H1 (cell line): ENCODE results near the gene AP3B2. TPM values are rescaled to one million over a fixed set of nuclear protein-coding genes. Genes with fewer than 3 reads are reported as not detected.

Source experiments
- BCL11A ChIP-seq, 2 experiments: IDR thresholded peaks; one replicate each; pipeline ENCODE4 v1.6.1; 2011; ENCODE audit warnings: low read depth in 2 of 2, low read length in 2 of 2, mild to moderate bottlenecking in 2 of 2
- FOSL1 ChIP-seq: IDR thresholded peaks from 2 replicates; pipeline ENCODE4 v1.6.1; 2011; ENCODE audit warnings: mild to moderate bottlenecking, low read depth, low read length, moderate library complexity; ENCODE audit not compliant: insufficient read depth
- TAF7 ChIP-seq: optimal IDR thresholded peaks from 2 replicates; pipeline ENCODE3; 2011; ENCODE audit warnings: low read depth, mild to moderate bottlenecking, inconsistent platforms, low read length, moderate library complexity, borderline replicate concordance
- polyA plus RNA-seq, 7 experiments: library from polyadenylated mRNA; depleted of rRNA in 3 of 7; stranded (reverse) in 5 of 7; unstranded in 2 of 7; fragments of >200 nt in 5 of 7; fragments of 200-250 nt in 2 of 7; gene quantifications; 1 replicate in 5 of 7; 2 replicates in 1 of 7; 4 replicates in 1 of 7; pipeline versions ENCODE4 v1.2.1 to v1.2.3, GENCODE V29; 2011 to 2013; ENCODE audit warnings: missing spikeins in 2 of 7, mixed read lengths in 2 of 7
- total RNA-seq: library from RNA; stranded (reverse); fragmentation: NEBNext Ultra II Directional; extraction: Animal tissue kit (Norgen Biotek cat#: 25700); gene quantifications from 2 replicates; pipeline ENCODE4 v1.2.1, GENCODE V29; 2021
- TF ChIP-seq, protein P1 (sequence below): IDR thresholded peaks from 2 replicates; pipeline ENCODE4 v1.6.1; 2011; ENCODE audit warnings: low read length, improper control_type of control experiment
- TF ChIP-seq, protein P2 (sequence below): IDR thresholded peaks from 2 replicates; pipeline ENCODE4 v1.6.1; 2011; ENCODE audit warnings: low read depth, mild to moderate bottlenecking, low read length; ENCODE audit not compliant: insufficient read depth

The AP3B2 gene
- total and polyA plus RNA-seq, 2 of the 8 experiments (the other 6 are each of a cell fraction or from before 2014, with no cell fraction given), result 21.8 to 25.7 TPM

DNA sequence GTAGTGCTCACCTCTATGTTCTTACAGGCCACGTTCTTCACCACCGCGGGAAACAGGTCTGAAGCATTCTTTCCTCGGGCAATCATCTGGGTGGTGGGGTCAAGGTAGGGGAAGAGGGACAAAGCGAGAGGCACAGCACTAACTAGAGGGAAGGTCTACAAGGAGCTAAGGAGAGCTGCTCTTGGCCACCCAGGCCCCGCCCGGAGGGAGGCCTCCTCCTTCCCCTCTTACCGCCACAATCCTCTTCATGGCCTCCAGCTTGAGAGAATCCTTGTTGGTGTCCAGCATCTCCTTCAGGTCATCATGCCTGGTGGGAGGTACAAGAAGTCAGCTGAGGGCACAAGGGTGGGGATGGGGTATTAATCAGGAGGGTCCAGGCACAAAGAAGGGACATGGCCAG is 20.5 kb downstream of the AP3B2 start (continued):
- TF ChIP-seq, protein P1, sequence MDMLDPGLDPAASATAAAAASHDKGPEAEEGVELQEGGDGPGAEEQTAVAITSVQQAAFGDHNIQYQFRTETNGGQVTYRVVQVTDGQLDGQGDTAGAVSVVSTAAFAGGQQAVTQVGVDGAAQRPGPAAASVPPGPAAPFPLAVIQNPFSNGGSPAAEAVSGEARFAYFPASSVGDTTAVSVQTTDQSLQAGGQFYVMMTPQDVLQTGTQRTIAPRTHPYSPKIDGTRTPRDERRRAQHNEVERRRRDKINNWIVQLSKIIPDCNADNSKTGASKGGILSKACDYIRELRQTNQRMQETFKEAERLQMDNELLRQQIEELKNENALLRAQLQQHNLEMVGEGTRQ, result no peak
- no peak for TF ChIP-seq BCL11A (IDR thresholded peaks at IDR 0.05; ENCODE audit: low read depth in 2 of 2, low read length in 2 of 2)
- TF ChIP-seq, protein P2, sequence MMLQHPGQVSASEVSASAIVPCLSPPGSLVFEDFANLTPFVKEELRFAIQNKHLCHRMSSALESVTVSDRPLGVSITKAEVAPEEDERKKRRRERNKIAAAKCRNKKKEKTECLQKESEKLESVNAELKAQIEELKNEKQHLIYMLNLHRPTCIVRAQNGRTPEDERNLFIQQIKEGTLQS, result no peak
- no peak for TF ChIP-seq FOSL1
- no peak for TF ChIP-seq TAF7
